ENCODE data around the gene ANAPC7.

ANAPC7 gene

GRCh38 chr12:110339184-110339952 is 64.1 kb downstream of the ANAPC7 start:
- no peak for DNase-seq (ENCODE audit: low read depth)
- no peak for TF ChIP-seq CTCF (IDR thresholded peaks at IDR 0.05; ENCODE audit: low read length, missing control alignments)
- H3K4me3 ChIP-seq (replicated peaks; ENCODE audit: low read depth, low read length), result no peak overlapping the region

GRCh38 chr12:110338754-110339153 is 64.8 kb downstream of the ANAPC7 start:
- peak; percentile 23 for TF ChIP-seq CTCF (IDR thresholded peaks at IDR 0.05; ENCODE audit: low read length, missing control alignments)
- DNase-seq (ENCODE audit: low read depth), result peak; percentile 29
- no peak overlapping the region for H3K4me3 ChIP-seq (replicated peaks; ENCODE audit: low read depth, low read length)

GRCh38 chr12:110337912-110338710 is 65.4 kb downstream of the ANAPC7 start:
- no peak for TF ChIP-seq CTCF (IDR thresholded peaks at IDR 0.05; ENCODE audit: low read length, missing control alignments)
- no peak for DNase-seq (ENCODE audit: low read depth)
- H3K4me3 ChIP-seq (replicated peaks; ENCODE audit: low read depth, low read length), result no peak overlapping the region

- TF ChIP-seq CTCF (IDR thresholded peaks at IDR 0.05; ENCODE audit: low read length, missing control alignments), result no peak
- no peak for DNase-seq (ENCODE audit: low read depth)
- H3K4me3 ChIP-seq (replicated peaks; ENCODE audit: low read depth, low read length), result no peak overlapping the region
Observed at GRCh38 chr12:110335481-110336045, 67.9 kb downstream of the ANAPC7 start.

GRCh38 chr12:110333201-110333600 is 70.3 kb downstream of the ANAPC7 start:
- DNase-seq (ENCODE audit: low read depth), result no peak
- no peak overlapping the region for H3K4me3 ChIP-seq (replicated peaks; ENCODE audit: low read depth, low read length)
- no peak for TF ChIP-seq CTCF (IDR thresholded peaks at IDR 0.05; ENCODE audit: low read length, missing control alignments)

GRCh38 chr12:110330544-110330943 is 73.0 kb downstream of the ANAPC7 start:
- no peak overlapping the region for H3K4me3 ChIP-seq (replicated peaks; ENCODE audit: low read depth, low read length)
- TF ChIP-seq CTCF (IDR thresholded peaks at IDR 0.05; ENCODE audit: low read length, missing control alignments), result no peak
- DNase-seq (ENCODE audit: low read depth), result peak; percentile 64
